ENCODE results near the gene ATP5F1C.

- TF ChIP-seq POLR2AphosphoS5 (IDR thresholded peaks at IDR 0.05; ENCODE audit: low read depth, low read length) (no peak), TAF1 (IDR thresholded peaks at IDR 0.05; ENCODE audit: borderline replicate concordance, low read depth, low read length) (no peak)
Observed at GRCh38 chr10:7756360-7756992, 31.5 kb upstream of the ATP5F1C start.

Measured in GM12892 (cell line).